HG02852 (cell line): Measurements from ENCODE around the gene DOC2A.
"Not testable (repeated sequence)": the region's sequence is repeated elsewhere in the genome, so short reads cannot be mapped to it uniquely, and the experiment has no call there.

ENCODE experiments used
- ATAC-seq: cut with Tn5 transposase; IDR thresholded peaks from one replicate; pipeline ENCODE4 v1.9.1; 2021; ENCODE audit warnings: mild to moderate bottlenecking, moderate library complexity; ENCODE audit not compliant: unreplicated experiment

The DOC2A gene

GRCh38 chr16:29973384-29974246 lies 37.2 kb downstream of the DOC2A start, which contains the start of gene TAOK2:
TSS of gene TAOK2 (plus strand) at chr16:29973868. CDS start at chr16:29977773, 3,905 bp downstream.
- peak; percentile 93 for ATAC-seq

GRCh38 chr16:29972992-29973383 lies 37.8 kb downstream of the DOC2A start:
- no peak for ATAC-seq

- ATAC-seq = no peak
Measured at GRCh38 chr16:29972500-29972899, 38.3 kb downstream of the DOC2A start.

- no peak for ATAC-seq
Measured at GRCh38 chr16:29971304-29971703, 39.5 kb downstream of the DOC2A start.

GRCh38 chr16:29968205-29968604 lies 42.6 kb downstream of the DOC2A start:
- ATAC-seq = no peak

GRCh38 chr16:29963021-29963743 lies 47.6 kb downstream of the DOC2A start:
- ATAC-seq = no peak

GRCh38 chr16:29962344-29962994 lies 48.4 kb downstream of the DOC2A start:
- no peak for ATAC-seq

- ATAC-seq = peak; percentile 78
Measured at GRCh38 chr16:29961479-29962343, 49.1 kb downstream of the DOC2A start, which contains the start of gene TMEM219. TSS of gene TMEM219 (plus strand) at chr16:29962079. CDS start at chr16:29963144, 1,065 bp downstream.

GRCh38 chr16:29961127-29961478 lies 49.7 kb downstream of the DOC2A start:
- no peak for ATAC-seq

- not testable (repeated sequence) for ATAC-seq
Measured at GRCh38 chr16:29959821-29960220, 51.0 kb downstream of the DOC2A start.

- no peak for ATAC-seq
Measured at GRCh38 chr16:29959293-29959692, 51.5 kb downstream of the DOC2A start.

GRCh38 chr16:29958756-29959155 lies 52.1 kb downstream of the DOC2A start:
- ATAC-seq = no peak
